Endodermal cell (in vitro differentiated cells): ENCODE data around the gene BBIP1. TPM values are rescaled to one million over a fixed set of nuclear protein-coding genes. Genes with fewer than 3 reads are reported as not detected.

ENCODE experiments used
- DNase-seq: peaks from one replicate; pipeline ENCODE4 v3.0.0-alpha.2; 2017
- H3K27ac ChIP-seq: 2 replicates; pipeline ENCODE4 v1.5.1; 2013; ENCODE audit warnings: mild to moderate bottlenecking, low read depth, low read length, moderate library complexity
- H3K27me3 ChIP-seq: 2 replicates; pipeline ENCODE4 v1.6.1; 2013; ENCODE audit warnings: mild to moderate bottlenecking, low read length, moderate library complexity; ENCODE audit not compliant: insufficient read depth, control insufficient read depth, poor library complexity, severe bottlenecking
- H3K36me3 ChIP-seq: 2 replicates; pipeline ENCODE4 v1.7.0; 2013; ENCODE audit warnings: mild to moderate bottlenecking, low read length, moderate library complexity; ENCODE audit not compliant: control insufficient read depth, insufficient read depth
- H3K4me1 ChIP-seq: one replicate; pipeline ENCODE4 v1.7.0; 2013; ENCODE audit warnings: low read length; ENCODE audit not compliant: control insufficient read depth, insufficient read depth
- H3K4me3 ChIP-seq: 2 replicates; pipeline ENCODE4 v1.5.1; 2013; ENCODE audit warnings: mild to moderate bottlenecking, low read length, moderate library complexity
- H3K9ac ChIP-seq: 2 replicates; pipeline ENCODE4 v1.6.1; 2013; ENCODE audit warnings: mild to moderate bottlenecking, low read length, moderate library complexity; ENCODE audit not compliant: poor library complexity, severe bottlenecking; ENCODE audit errors: extremely low read depth
- H3K9me3 ChIP-seq: 2 replicates; pipeline ENCODE4 v1.6.1; 2013; ENCODE audit warnings: mild to moderate bottlenecking, low read length, moderate library complexity; ENCODE audit not compliant: control insufficient read depth
- H3K27ac Mint-ChIP-seq: 2 replicates; pipeline ENCODE4 v1.8.0; 2020; ENCODE audit warnings: mixed read lengths
- H3K27me3 Mint-ChIP-seq: 2 replicates; pipeline ENCODE4 v1.8.0; 2021; ENCODE audit warnings: mild to moderate bottlenecking, mixed read lengths; ENCODE audit not compliant: insufficient read depth
- H3K36me3 Mint-ChIP-seq: 2 replicates; pipeline ENCODE4 v1.8.0; 2020; ENCODE audit warnings: low read depth, mixed read lengths
- H3K4me1 Mint-ChIP-seq: 2 replicates; pipeline ENCODE4 v1.8.0; 2020; ENCODE audit warnings: mixed read lengths
- H3K4me3 Mint-ChIP-seq: 2 replicates; pipeline ENCODE4 v1.8.0; 2020; ENCODE audit warnings: mild to moderate bottlenecking, moderate library complexity, mixed read lengths
- H3K9me3 Mint-ChIP-seq: 2 replicates; pipeline ENCODE4 v1.8.0; 2020; ENCODE audit warnings: mild to moderate bottlenecking, mixed read lengths
- CTCF ChIP-seq: fragments of 200-600 bp; sonication (generic); conservative IDR thresholded peaks from 2 replicates; pipeline ENCODE4 v1.5.0; 2021; ENCODE audit warnings: antibody characterized with exemption, mild to moderate bottlenecking
- WGBS, 2 experiments: methylation state at CpG; one replicate each; pipeline versions ENCODE4 v1.1.5 to v1.1.7; 2013; ENCODE audit warnings: missing lambda C conversion rate in 2 of 2, mixed read lengths in 1 of 2; ENCODE audit not compliant: insufficient coverage in 1 of 2, insufficient read length in 1 of 2; 5-methylcytosine and 5-hydroxymethylcytosine counted together
- total RNA-seq, 2 donors: library from RNA; stranded (reverse); fragmentation: NEBNext Ultra II Directional in 1 of 2; extraction: Animal tissue kit (Norgen Biotek cat#: 25700) in 1 of 2; gene quantifications; 2 replicates in 1 of 2; 3 replicates in 1 of 2; pipeline ENCODE4 v1.2.1, GENCODE V29; 2021

Gene BBIP1
- total RNA-seq, 2 donors from 2014 or later, result 27.6 to 32.8 TPM

GRCh38 chr10:110963162-110963561 is 44.2 kb upstream of the BBIP1 start:
- peaks cover 19% of the 10 kb centered on the region for H3K36me3 ChIP-seq
- Mint-ChIP-seq H3K27me3 (no peaks in the 10 kb centered on the region), H3K36me3 (no peaks in the 10 kb centered on the region), H3K27ac (no peak overlapping the region), H3K4me3 (no peak overlapping the region), H3K4me1 (no peaks in the 10 kb centered on the region), H3K9me3 (no peaks in the 10 kb centered on the region)
- 82 to 96% methylated on average over 1 to 2 of the region's 2 CpGs for WGBS, 2 experiments
- no peak overlapping the region for H3K27ac ChIP-seq
- H3K27me3 ChIP-seq, result no peaks in the 10 kb centered on the region
- DNase-seq, result no peak
- H3K9ac ChIP-seq, result no peak overlapping the region
- TF ChIP-seq CTCF, result no peak
- no peak overlapping the region for H3K4me3 ChIP-seq
- H3K4me1 ChIP-seq, result no peaks in the 10 kb centered on the region
- no peaks in the 10 kb centered on the region for H3K9me3 ChIP-seq

- no peak overlapping the region for H3K4me3 ChIP-seq
- Mint-ChIP-seq H3K36me3 (no peaks in the 10 kb centered on the region), H3K27me3 (no peaks in the 10 kb centered on the region), H3K4me3 (no peak overlapping the region), H3K4me1 (no peaks in the 10 kb centered on the region), H3K9me3 (no peaks in the 10 kb centered on the region), H3K27ac (no peak overlapping the region)
- peaks cover 19% of the 10 kb centered on the region for H3K36me3 ChIP-seq
- H3K9me3 ChIP-seq, result no peaks in the 10 kb centered on the region
- no peak for TF ChIP-seq CTCF
- no peak overlapping the region for H3K9ac ChIP-seq
- H3K27me3 ChIP-seq, result no peaks in the 10 kb centered on the region
- no peak for DNase-seq
- H3K27ac ChIP-seq, result no peak overlapping the region
- WGBS, 2 experiments, result 99 to 100% methylated on average over 1 to 2 of the region's 2 CpGs
- no peaks in the 10 kb centered on the region for H3K4me1 ChIP-seq
These were observed 43.5 kb upstream of the BBIP1 start for GRCh38 chr10:110962443-110962842.

GRCh38 chr10:110960333-110960712 is 41.3 kb upstream of the BBIP1 start:
- Histone ChIP-seq H3K36me3 (peaks cover 13% of the 10 kb centered on the region), H3K27me3 (no peaks in the 10 kb centered on the region), H3K4me3 (no peak overlapping the region), H3K4me1 (no peaks in the 10 kb centered on the region), H3K9ac (no peak overlapping the region), H3K27ac (no peak overlapping the region), H3K9me3 (no peaks in the 10 kb centered on the region)
- H3K27ac Mint-ChIP-seq, result no peak overlapping the region
- TF ChIP-seq CTCF, result no peak
- H3K27me3 Mint-ChIP-seq, result no peaks in the 10 kb centered on the region
- no peaks in the 10 kb centered on the region for H3K4me1 Mint-ChIP-seq
- H3K9me3 Mint-ChIP-seq, result no peaks in the 10 kb centered on the region
- 95 to 100% methylated on average over 1 of the region's 1 CpG for WGBS, 2 experiments
- H3K36me3 Mint-ChIP-seq, result no peaks in the 10 kb centered on the region
- DNase-seq, result no peak
- H3K4me3 Mint-ChIP-seq, result no peak overlapping the region
